ENCODE measurements around the gene SPO11.

- no peak for TF ChIP-seq CTCF (IDR thresholded peaks at IDR 0.05)
- TF ChIP-seq EP300 (IDR thresholded peaks at IDR 0.05), result no peak
Measured at GRCh38 chr20:57315083-57315975, 14.3 kb upstream of the SPO11 start.
